Uterus (tissue), 2 donors: ENCODE data around the gene TTC23.

Experiments used
- CTCF ChIP-seq, 4 experiments: fragments of 200-600 bp in 2 of 4; fragments of 450-650 bp in 2 of 4; sonication (generic) in 2 of 4; IDR thresholded peaks; one replicate each; pipeline ENCODE4 v1.5.1; 2016 to 2019; ENCODE audit warnings: antibody characterized with exemption in 4 of 4, mild to moderate bottlenecking in 2 of 4, moderate library complexity in 1 of 4
- POLR2A ChIP-seq, 2 donors: fragments of 450-650 bp; IDR thresholded peaks; one replicate each; pipeline ENCODE4 v1.6.1; 2016; ENCODE audit warnings: antibody characterized with exemption in 2 of 2, mild to moderate bottlenecking in 1 of 2, moderate library complexity in 1 of 2

- TF ChIP-seq CTCF (IDR thresholded peaks at IDR 0.05) (no peak), POLR2A (IDR thresholded peaks at IDR 0.05) (no peak)
These were observed 21.1 kb downstream of the TTC23 start for GRCh38 chr15:99228120-99228770.
